GM18498 (cell line): ENCODE data around the gene CLEC16A.

Experiments used
- ATAC-seq: cut with Tn5 transposase; IDR thresholded peaks from one replicate; pipeline ENCODE4 v1.9.1; 2021; ENCODE audit warnings: mild to moderate bottlenecking, moderate library complexity; ENCODE audit not compliant: unreplicated experiment

Gene CLEC16A

DNA sequence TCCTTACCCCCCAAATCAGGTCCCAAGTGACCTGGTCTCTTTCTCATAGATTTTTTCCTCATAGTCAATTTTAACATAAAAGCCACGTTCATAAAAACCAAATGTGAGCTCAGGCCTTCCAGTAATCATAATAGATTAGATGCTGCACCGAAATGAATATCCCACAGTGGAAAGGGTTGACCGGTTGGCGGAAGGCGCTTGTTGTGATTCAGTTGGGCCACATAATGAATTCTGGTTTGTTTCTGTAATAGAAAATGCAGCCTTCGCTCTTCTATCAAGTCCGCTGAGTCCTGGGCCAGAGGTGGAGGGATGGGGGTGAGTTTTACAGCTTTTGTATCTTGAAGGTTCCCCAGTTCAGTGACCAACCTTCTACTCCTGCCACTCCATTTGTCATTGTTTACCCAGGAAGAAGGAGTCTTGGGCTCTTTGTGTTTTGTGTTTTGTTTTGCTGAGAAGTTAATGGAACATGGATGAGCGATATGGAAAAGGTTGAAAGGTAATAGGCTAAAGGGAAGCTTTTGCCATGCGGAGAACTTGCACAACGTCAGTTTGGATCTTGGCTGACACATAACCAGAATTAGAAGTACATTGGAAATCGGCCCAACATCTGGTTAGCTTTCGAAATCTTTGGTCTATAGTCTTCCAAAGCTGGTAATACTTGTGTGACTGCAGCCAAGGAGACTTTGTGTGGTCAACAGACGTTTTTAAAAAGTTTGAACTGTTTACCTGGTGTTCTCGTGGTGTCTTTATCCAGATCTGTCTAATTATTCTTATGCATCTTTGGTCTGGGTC lies 89.5 kb downstream of the CLEC16A start:
- no peak for ATAC-seq

DNA sequence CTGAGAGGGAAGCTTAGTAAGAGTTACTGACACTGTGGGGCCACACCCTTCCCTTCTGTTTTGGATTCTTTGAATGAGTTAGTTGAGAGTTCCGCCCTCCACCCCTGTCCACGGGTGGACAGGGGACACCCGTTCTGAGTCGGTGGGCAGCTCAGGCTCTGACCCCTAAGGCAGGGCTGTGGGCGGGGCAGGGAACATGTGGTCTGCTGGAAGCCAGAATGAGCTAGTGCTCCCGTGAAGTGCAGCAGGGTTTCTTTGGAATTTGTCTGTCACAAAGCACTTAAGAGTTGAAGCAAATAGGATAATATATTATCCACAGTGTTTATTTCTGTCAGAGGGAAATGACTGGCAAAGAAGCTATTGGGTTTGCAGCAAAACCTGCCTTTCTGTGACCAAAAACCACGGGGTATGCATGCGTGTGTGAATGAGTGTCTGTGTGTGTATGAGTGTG lies 90.1 kb downstream of the CLEC16A start:
- ATAC-seq, result no peak

DNA sequence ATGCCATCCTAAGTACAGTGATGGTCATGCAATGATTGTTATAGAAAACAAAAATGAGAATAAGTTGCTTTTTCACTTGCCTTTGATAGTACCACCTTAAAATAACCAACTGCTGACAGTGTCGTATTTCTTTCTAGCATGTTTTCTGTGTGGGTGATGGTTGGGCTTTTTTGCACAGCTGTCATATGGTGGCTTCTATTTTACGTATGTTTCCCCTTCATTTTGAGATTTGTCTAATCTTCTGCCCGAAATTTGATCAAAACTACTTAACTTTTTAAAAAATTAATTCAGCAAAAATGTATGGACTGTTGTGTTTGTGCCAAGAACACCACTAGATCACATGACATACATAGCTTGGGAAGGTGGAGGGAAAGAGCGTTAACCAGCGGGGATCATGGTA lies 90.7 kb downstream of the CLEC16A start:
- ATAC-seq, result no peak

DNA sequence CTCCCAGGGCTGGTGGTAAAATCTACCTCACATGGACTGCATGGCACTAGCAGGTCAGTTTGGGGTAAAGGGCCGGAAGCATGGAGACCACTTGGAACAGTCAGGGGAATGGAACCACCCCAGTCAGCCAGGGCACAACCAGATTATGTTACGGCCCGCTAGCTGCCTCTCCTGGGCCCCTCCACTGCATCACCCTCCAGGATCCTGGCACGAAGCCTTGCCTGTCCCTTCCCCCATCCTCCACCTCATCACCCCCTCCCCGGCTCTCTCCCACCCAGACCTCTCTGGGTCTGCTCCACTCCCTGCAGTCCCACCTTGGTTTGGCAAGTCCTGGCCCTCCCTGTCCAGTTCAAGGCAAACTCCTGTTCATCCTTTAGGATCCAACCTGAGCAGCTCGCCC lies 91.7 kb downstream of the CLEC16A start:
- ATAC-seq, result no peak

DNA sequence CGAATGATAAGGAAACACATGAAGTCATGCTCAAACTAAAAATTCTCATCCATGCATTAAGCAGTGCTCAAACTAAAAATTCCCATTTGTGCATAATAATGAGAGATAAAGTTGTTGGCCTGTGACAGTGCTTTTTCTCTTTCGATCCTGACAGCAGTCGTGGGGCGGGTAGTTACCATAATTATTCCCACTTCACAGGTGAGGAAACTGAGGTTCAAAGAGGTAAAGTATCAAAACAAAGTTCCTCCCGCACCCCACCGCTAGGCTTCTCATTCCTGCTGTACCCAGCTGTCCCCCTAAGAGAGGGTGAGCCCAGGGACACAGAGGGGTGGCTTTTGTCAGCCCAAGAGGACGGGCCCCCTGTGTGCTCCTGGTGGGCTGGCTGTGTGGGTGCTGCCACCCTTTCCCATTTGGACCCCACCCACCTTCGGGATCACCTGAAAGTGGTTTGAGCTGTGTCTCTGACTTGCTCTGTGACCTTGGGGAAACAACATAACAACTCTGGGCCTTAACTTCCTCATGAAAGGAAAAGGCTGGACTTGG lies 92.6 kb downstream of the CLEC16A start:
- no peak for ATAC-seq

DNA sequence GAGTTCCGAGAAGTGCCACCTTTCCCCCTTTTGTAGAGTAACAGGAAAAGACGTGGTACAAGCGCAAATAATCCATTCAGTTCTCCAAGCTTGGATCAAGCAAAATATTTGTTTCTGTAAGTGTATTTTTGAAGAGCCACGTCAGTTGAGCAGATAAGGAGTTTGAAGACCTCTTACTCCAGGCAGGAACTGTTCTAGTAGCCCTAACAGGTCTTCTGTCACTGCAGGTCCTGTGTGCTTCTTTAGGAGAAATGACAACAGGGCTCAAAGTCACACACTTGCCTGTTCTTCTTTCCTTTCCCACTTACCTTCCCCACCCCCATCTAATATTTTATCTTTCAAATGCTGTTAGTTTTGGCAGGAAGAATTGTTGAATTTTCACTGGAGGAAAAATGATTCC lies 93.9 kb downstream of the CLEC16A start:
- ATAC-seq, result no peak

DNA sequence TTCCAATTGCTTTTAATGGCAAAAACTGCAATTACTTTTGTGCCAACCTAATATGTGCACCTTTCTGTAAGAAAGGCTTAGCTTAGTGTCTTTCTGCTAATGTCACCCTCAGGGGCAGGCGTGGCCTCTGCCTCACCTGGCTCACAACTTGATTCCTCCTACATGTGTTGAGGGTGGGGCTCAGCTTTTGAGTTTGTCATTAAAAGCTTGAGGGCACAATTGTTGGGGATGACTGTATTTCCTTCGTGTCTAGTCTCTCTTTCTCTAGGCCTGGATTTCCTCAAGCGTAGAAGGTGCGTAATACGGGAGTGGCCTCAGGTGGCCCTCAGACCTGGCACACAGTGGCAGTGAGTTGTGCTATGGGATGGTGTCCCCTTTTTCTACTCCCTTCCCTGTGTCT lies 94.4 kb downstream of the CLEC16A start:
- no peak for ATAC-seq

DNA sequence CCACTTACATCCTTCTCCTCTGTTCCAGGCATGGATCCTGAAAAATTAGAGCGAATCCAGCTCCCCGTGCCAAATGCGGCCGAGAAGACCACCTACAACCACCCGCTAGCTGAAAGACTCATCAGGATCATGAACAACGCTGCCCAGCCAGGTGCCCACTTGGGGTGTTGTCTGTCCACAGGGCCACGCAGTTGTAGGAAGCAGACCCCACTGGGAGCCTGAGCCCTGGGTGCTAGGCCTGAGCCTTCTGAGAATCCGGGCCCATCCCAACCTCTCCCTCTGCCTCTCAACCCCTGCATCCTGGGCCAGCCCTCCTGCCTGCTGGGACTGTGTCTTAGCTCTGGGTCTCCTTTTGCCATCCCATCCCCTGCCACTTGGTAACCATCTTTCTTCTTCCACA lies 95.4 kb downstream of the CLEC16A start:
- ATAC-seq, result no peak

DNA sequence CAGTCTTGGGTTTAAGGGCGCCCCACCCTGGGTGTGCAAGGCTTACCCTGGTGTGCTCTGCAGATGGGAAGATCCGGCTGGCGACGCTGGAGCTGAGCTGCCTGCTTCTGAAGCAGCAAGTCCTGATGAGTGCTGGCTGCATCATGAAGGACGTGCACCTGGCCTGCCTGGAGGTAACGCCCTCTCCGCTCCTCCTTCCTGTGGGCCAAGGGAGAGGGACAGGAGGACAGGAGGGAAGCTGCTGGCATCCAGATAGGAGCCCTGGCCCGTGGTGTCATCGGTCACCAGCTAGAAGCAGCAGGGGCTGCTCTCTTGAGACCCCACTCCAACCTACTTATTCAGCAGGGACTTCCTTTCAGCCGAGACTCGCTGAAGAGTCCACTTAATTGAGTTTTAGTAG lies 97.8 kb downstream of the CLEC16A start:
- no peak for ATAC-seq

DNA sequence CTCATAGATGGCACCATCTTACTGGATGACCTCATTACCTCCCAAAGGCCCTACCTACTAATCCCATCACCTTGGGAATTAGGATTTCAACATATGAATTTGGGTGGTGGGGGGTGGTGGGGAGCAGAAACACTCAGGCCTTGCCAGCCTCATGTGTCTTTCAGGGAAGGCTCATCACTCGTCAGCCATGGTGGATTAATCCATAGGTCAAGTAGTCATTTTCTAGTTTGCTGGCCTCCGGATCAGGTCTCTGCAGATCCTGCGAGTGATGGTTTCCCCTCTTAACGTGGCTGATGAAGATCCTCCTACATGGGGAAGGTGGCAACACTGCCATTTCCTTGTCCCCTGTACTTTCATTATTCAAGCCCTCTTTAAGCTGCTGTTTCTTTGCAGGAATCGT lies 101.1 kb downstream of the CLEC16A start:
- ATAC-seq, result no peak

DNA sequence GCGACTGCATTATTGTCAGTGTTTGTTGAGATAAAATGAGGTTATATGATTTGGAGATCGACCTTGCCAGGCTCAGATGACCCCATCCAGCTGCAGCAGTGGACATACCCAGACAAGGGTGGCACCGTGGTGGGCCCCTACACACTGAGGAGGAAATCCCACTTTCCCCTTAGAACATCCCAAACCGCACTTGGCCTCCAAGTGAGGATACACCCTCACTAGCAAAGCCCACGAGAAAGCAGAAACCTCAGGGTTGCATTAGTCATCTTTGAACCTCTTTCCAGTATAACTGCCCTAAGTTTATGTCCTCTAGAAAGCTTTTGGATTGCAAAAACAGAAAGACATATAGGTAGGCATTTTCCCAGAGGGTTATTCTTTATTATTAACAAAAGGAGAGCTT lies 101.5 kb downstream of the CLEC16A start:
- ATAC-seq, result no peak

DNA sequence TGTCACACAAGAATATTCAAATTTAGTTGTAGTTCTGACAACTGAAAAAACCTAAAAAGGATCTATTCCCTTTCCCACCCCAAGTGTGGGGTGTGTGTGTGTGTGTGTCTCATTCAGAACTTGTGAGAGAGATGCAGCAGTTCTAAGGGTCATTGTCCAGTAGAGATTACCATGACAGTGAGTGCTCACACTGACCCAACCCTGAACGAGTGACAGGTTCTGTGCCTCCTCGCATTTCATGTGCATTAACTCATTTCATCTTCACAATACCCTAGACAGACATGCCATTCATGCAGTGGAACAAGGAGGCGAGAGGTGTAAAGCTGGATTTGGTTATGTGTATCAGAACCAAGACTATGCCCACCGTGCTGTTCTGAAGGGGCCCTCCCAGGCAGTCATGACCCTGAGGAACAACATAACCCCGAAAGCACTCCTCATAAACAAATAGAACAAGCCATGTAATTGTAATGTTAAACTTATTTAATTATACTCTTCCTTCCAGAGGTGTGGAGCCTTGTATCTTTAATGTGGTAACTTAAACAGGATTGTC lies 102.1 kb downstream of the CLEC16A start:
- no peak for ATAC-seq

DNA sequence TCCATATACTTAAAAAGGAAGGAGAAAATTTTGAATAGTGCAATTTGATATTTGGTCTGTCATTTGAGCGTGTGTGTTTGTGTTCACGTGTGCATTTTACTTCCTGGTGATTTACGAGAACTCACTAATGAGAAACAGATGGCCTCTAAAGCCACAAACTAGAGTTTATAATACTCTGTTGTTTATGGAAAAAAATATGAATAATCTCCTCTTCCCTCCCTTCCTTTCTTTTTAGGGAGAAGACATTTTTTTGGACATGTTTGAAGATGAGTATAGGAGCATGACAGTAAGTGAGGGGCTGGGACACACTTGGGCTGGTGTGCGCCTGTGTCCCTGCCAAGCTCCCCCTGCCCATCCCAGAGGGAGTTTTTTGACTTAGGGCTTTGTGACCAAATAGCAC lies 102.7 kb downstream of the CLEC16A start:
- no peak for ATAC-seq

DNA sequence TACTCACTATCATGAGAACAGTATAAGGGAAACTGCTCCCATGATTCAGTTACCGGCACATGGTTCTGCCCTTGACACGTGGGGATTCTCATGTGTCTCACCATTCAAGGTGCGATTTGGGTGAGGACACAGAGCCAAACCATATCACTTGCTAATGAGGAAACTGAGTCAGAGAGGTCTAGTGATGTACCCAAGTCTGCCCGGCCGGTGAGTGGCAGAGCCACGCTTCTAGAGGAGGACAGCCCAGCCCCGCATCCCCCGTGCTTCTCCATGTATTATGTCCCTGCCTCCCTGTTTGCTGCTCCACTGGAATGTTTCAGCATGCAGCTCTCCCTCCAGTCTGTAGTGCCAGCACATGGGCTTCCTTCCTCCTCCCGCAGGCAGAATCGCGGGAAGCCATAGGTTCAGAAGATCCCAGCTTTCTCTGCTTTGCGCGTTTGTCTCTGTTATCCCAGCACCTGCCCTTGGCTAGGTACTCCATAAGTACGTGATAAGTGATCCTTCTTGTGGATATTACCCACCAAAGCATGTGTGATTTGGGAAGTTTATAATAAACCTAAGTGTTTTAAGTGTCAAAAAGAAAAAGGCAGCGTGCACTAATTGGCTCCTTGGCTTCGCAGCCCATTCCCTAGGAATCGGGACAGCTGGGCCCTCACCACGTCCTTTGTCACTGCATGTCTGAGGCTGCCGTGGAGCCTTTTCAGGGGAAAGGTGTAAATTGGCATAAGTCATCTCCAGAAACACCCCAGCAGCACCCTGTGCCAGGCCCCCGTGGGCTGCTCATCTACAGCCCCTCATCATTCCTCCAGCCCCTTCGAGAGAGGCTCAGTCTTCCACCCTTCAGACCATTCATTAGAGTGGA lies 103.8 kb downstream of the CLEC16A start:
- no peak for ATAC-seq

DNA sequence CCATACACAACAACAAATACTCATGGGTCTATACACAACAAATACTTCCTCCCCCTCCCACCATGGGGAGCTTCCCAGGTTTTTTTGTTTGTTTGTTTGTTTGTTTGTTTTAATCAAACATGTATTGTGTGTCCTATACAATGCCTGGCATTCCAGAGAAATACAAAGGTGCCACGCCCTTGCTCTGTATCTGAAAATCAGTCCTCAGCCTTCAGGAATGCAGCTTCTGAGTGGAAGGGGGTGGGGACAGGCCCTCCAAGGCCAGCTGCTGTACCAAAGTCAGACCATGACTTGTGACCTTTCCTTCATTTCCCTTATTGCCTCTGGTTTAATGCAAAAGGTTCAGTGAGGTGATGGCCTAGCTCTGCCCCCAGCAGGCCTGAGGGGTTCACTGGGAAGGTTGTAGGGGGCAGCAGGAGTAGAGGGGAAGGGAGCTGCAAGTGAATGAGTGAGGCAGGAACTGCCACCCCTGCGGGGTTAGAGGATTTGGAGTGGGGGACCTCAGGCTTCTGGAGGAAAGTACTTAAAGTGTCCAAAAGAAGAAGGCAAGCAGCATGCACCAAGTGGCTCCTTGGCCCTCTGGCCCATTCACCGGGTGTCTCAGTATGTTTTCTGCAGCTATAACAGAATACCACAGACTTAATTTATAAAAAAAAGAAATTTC lies 105.2 kb downstream of the CLEC16A start:
- no peak for ATAC-seq

DNA sequence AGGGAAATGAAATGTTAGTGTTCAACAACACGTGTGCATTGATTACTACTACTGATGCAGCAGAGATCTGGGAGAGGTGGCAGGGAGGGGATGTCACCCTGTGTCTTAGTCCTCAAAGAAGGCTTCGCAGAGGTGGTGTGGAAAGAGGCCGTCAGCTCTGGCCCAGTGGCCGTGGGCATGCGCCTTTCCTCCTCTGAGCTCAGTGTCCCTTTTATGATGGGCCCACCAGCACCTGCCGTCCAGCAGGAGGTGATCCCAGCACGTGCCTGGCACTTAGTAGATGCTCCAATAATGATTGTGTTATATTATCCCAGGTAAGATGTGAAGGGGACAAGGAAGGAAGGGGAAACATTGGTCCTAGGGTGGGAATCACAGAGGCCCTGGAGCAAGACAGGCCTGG lies 106.2 kb downstream of the CLEC16A start:
- no peak for ATAC-seq

DNA sequence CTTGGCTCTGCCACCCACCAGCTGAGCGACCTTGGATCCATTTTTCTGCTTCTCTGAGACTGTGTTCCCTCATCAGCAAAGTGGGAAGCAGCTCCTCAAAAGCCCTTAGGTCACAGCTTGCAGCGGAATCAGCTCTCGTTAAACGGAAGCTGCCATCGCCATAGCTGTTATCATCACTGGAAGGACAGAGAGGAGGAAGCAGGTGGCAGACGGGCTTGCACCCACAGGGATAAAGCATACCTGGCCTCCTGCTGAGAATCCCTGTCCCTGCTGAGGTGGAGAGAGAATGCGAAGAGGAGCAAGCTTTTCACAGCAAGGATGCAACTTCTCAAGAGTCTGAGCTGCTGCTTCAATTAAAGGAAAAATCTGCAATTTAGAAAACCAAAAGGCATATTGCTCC lies 106.6 kb downstream of the CLEC16A start:
- no peak for ATAC-seq

DNA sequence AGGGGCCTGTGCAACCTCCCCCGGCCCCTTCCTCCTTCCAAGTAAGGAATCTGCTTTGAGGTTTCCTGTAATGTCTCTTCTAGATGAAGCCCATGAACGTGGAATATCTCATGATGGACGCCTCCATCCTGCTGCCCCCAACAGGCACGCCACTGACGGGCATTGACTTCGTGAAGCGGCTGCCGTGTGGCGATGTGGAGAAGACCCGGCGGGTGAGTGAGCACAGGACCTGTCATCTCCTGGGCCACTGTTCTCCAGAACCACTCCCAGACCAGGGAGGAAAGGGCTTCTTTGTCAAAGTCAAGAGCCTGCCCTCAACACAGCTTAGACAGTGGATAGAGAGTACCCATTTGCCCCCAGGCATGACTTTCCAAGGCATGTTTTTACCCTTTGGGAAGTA lies 107.1 kb downstream of the CLEC16A start:
- no peak for ATAC-seq

DNA sequence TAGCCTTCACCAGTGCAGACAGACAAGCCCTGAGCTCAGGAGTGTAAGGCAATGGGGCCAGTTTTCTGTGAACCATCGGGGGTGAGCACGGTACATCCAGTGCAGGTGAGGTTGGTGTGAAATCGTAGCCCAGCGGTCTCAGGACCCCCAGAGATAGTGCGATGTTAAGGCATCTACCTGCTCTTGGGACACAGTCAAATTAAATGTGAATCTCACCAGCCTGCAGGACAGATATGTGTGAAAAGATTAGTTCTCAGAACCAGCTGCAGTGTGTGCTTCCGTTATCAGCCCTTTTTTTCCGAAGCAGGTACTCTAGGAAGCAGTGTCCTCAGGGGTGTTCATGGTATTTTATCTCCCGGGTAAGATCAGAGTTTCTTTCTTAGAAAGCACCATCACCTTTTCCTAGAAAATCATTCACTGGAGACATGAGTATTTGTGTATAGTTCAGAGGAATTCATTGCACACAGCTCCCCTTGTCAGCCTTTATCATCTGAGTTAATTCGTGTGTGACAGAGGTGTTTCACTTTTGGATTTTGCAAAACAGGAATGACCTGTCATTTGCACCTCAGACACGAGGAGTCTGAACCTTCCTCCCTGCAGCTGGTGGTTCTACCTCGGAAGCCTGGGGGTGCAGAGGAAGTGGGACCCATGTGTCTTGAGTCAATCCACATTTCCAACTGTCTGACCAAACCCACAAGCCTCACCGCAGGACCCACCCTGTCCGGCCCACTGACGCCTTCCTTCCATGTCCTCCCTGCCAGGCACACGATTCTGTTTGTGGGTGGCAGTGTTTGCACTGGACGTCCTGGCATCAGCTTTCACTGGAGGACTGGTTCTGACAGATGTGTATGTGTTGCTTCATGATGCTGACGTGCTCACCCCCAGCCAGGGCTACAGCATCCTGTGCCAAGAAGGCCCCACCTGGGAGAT lies 107.8 kb downstream of the CLEC16A start:
- peak; percentile 84 for ATAC-seq

DNA sequence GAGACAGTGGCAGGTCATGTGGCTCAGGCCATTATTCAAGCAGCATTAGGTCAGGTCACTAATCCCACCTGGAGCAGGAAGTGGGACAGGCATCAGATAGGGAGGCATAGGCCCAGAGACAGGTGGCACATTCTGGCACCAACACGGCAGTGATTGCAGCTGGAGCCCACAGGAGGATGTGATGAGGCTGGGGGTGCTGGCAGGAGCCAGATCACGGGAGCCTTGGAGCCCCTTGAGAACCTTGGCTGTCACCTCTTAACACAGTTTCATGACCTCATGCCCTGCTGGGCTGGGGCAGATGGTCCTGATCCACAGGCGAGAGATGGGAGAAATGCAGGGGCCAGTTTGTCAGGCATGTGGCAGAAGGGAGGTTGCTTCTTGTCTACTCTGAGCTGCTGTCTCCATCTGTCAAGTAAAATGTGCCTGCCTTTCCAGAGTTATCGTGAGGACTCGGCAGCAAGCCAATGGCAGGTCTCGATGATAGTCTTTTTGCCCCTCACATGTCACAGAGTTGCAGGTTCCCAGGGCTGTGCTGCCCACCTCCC lies 109.6 kb downstream of the CLEC16A start:
- no peak for ATAC-seq
